Liver (tissue), 3 donors: ENCODE measurements around the gene PHOSPHO1.

Experiments used
- HNF4G ChIP-seq: IDR thresholded peaks from 2 replicates; pipeline ENCODE4 v1.6.1; 2016; ENCODE audit warnings: antibody characterized with exemption
- RAD21 ChIP-seq, 2 donors: IDR thresholded peaks; 2 replicates each; pipeline ENCODE4 v1.6.1; 2016; ENCODE audit warnings: antibody characterized with exemption in 2 of 2, mild to moderate bottlenecking in 2 of 2
- SP1 ChIP-seq: IDR thresholded peaks from 2 replicates; pipeline ENCODE4 v1.6.1; 2018; ENCODE audit warnings: antibody characterized with exemption, mild to moderate bottlenecking
- YY1 ChIP-seq: IDR thresholded peaks from 2 replicates; pipeline ENCODE4 v1.6.1; 2016; ENCODE audit warnings: antibody characterized with exemption, mild to moderate bottlenecking
- TF ChIP-seq, protein P1 (sequence below): fragments of 150-350 bp; IDR thresholded peaks from 2 replicates; pipeline ENCODE4 v1.5.1; 2017; ENCODE audit warnings: improper control_type of control experiment, low read depth, low read length; ENCODE audit not compliant: missing input control
- donor health status: healthy.
- donor health status: healthy.

DNA sequence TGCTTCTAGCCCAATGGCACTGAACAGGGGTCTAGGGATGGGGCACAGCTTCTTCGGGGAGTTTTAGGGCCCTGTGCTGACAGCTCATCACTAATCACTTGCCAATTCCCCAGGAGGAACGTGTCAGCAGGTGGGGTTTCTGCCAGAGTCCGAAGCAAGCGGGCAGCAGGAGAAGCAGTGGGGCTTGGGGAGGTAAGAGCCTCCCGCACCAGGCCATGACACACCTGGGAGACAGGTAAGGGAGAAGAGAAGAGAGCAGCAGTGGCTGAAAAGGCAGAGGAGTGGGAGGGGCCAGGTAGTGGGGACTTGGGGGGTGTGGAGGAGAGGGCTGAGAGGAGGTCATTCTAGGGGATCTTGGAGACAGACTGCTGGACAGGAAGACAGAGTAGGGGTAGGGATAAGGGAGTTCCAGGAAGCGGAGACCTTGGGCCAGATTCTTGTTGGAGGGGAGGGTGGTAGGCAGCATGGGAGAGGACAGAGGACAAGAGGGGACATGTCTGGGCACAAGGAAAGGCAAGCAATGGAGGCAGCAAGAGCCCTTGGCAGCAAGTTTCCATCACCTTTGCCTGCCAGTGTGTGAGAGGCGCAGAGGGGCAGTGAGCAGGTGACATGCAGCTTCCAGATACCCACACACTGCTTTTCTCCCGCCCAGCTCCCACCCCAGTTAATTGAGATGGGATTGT is 4.9 kb downstream of the PHOSPHO1 start:
- TF ChIP-seq YY1 (no peak), SP1 (no peak), RAD21 (IDR thresholded peaks at IDR 0.05) (no peak), HNF4G (no peak)
- TF ChIP-seq, protein P1, sequence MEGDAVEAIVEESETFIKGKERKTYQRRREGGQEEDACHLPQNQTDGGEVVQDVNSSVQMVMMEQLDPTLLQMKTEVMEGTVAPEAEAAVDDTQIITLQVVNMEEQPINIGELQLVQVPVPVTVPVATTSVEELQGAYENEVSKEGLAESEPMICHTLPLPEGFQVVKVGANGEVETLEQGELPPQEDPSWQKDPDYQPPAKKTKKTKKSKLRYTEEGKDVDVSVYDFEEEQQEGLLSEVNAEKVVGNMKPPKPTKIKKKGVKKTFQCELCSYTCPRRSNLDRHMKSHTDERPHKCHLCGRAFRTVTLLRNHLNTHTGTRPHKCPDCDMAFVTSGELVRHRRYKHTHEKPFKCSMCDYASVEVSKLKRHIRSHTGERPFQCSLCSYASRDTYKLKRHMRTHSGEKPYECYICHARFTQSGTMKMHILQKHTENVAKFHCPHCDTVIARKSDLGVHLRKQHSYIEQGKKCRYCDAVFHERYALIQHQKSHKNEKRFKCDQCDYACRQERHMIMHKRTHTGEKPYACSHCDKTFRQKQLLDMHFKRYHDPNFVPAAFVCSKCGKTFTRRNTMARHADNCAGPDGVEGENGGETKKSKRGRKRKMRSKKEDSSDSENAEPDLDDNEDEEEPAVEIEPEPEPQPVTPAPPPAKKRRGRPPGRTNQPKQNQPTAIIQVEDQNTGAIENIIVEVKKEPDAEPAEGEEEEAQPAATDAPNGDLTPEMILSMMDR = no peak
